Measurements from ENCODE around the gene ADGRG1. TPM values are rescaled to one million over a fixed set of nuclear protein-coding genes. Genes with fewer than 3 reads are reported as not detected.
A peak's percentile ranks its signal among the peaks of the same experiment; 100 is the strongest.

The ADGRG1 gene
- total RNA-seq, 3 donors from 2014 or later (not counting 1 experiment from before 2014, with no cell fraction given) = 830 to 949 (median 858) TPM

- H3K36me3 Mint-ChIP-seq = peaks cover 15% of the 10 kb centered on the region
- peaks cover 95% of the 10 kb centered on the region for H3K36me3 ChIP-seq (ENCODE audit: control insufficient read depth, insufficient read depth, low read length)
Measured at GRCh38 chr16:57656342-57656955, 28.0 kb downstream of the ADGRG1 start.

GRCh38 chr16:57657228-57657627, 28.8 kb downstream of the ADGRG1 start:
- peaks cover 7% of the 10 kb centered on the region for H3K36me3 Mint-ChIP-seq
- Histone ChIP-seq H3K36me3 (ENCODE audit: control insufficient read depth, insufficient read depth, low read length) (peaks cover 95% of the 10 kb centered on the region), H3K27ac (ENCODE audit: low read length) (peak overlapping the region; percentile 71), H3K9me3 (ENCODE audit: control insufficient read depth, insufficient read depth, low read length) (no peaks in the 10 kb centered on the region), H3K27me3 (ENCODE audit: control insufficient read depth, insufficient read depth, low read length) (no peaks in the 10 kb centered on the region), H3K4me1 (ENCODE audit: control insufficient read depth, insufficient read depth, low read length) (peaks cover 75% of the 10 kb centered on the region), H3K4me3 (ENCODE audit: low read length) (no peak overlapping the region)
- no peak for ATAC-seq
- H3K9me3 Mint-ChIP-seq = no peaks in the 10 kb centered on the region
- peak overlapping the region; percentile 93 to 96 for H3K27ac Mint-ChIP-seq
- H3K4me3 Mint-ChIP-seq = peak overlapping the region; percentile 85
- H3K27me3 Mint-ChIP-seq (ENCODE audit: low read depth in 2 of 2) = no peaks in the 10 kb centered on the region
- intact Hi-C loops (cut with micrococcal nuclease) = no loop called here
- no peak for TF ChIP-seq CTCF (IDR thresholded peaks at IDR 0.05)
- no peak for DNase-seq
- 89% methylated on average over 5 of the region's 13 CpGs for WGBS (ENCODE audit: insufficient coverage)
- peaks cover 63 to 79% of the 10 kb centered on the region in 2 donors for H3K4me1 Mint-ChIP-seq

More at GRCh38 chr16:57656342-57656955, 28.0 kb downstream of the ADGRG1 start:
- peaks cover 76% of the 10 kb centered on the region for H3K4me1 ChIP-seq (ENCODE audit: control insufficient read depth, insufficient read depth, low read length)
- no peaks in the 10 kb centered on the region for H3K9me3 ChIP-seq (ENCODE audit: control insufficient read depth, insufficient read depth, low read length)
- no peak for TF ChIP-seq CTCF (IDR thresholded peaks at IDR 0.05)
- Mint-ChIP-seq H3K4me3 (peak overlapping the region; percentile 85), H3K4me1 (peaks cover 64 to 79% of the 10 kb centered on the region in 2 donors), H3K27ac (peak overlapping the region; percentile 93 to 96), H3K27me3 (ENCODE audit: low read depth in 2 of 2) (no peaks in the 10 kb centered on the region), H3K9me3 (no peaks in the 10 kb centered on the region)
- H3K27me3 ChIP-seq (ENCODE audit: control insufficient read depth, insufficient read depth, low read length) = no peaks in the 10 kb centered on the region
- H3K4me3 ChIP-seq (ENCODE audit: low read length) = no peak overlapping the region
- no peak for DNase-seq
- intact Hi-C loops (cut with micrococcal nuclease) = no loop called here
- peak overlapping the region; percentile 71 for H3K27ac ChIP-seq (ENCODE audit: low read length)
- WGBS (ENCODE audit: insufficient coverage) = 50% methylated on average over 10 of the region's 11 CpGs
- peak; percentile 61 to 73 (median 67) for ATAC-seq

- TF ChIP-seq CTCF (IDR thresholded peaks at IDR 0.05) = no peak
- intact Hi-C loops (cut with micrococcal nuclease) = no loop called here
- Histone ChIP-seq H3K4me3 (ENCODE audit: low read length) (no peak overlapping the region), H3K4me1 (ENCODE audit: control insufficient read depth, insufficient read depth, low read length) (peaks cover 66% of the 10 kb centered on the region), H3K27ac (ENCODE audit: low read length) (peak overlapping the region; percentile 17), H3K9me3 (ENCODE audit: control insufficient read depth, insufficient read depth, low read length) (no peaks in the 10 kb centered on the region), H3K27me3 (ENCODE audit: control insufficient read depth, insufficient read depth, low read length) (no peaks in the 10 kb centered on the region), H3K36me3 (ENCODE audit: control insufficient read depth, insufficient read depth, low read length) (peaks cover 95% of the 10 kb centered on the region)
- no peak for DNase-seq
- peak in 1 of 3 donors; percentile 16 for ATAC-seq
- no peaks in the 10 kb centered on the region for H3K27me3 Mint-ChIP-seq (ENCODE audit: low read depth in 2 of 2)
- H3K9me3 Mint-ChIP-seq = no peaks in the 10 kb centered on the region
- 84% methylated on average over 10 of the region's 10 CpGs for WGBS (ENCODE audit: insufficient coverage)
- peaks cover 62 to 78% of the 10 kb centered on the region in 2 donors for H3K4me1 Mint-ChIP-seq
- H3K36me3 Mint-ChIP-seq = peaks cover 7% of the 10 kb centered on the region
- H3K4me3 Mint-ChIP-seq = peak overlapping the region; percentile 62
- peak overlapping the region; percentile 93 to 96 for H3K27ac Mint-ChIP-seq
Measured at GRCh38 chr16:57658130-57658877, 29.9 kb downstream of the ADGRG1 start.
